GM12872 (cell line): ENCODE data around the gene NOTUM.

Experiments used
- TF ChIP-seq, protein P1 (sequence below): IDR thresholded peaks from 3 replicates; pipeline ENCODE4 v1.5.1; 2011; ENCODE audit warnings: low read depth, mild to moderate bottlenecking, low read length, moderate library complexity; ENCODE audit not compliant: insufficient read depth

Gene NOTUM

GRCh38 chr17:81955058-81955681 is 5.8 kb downstream of the NOTUM start:
- TF ChIP-seq, protein P1, sequence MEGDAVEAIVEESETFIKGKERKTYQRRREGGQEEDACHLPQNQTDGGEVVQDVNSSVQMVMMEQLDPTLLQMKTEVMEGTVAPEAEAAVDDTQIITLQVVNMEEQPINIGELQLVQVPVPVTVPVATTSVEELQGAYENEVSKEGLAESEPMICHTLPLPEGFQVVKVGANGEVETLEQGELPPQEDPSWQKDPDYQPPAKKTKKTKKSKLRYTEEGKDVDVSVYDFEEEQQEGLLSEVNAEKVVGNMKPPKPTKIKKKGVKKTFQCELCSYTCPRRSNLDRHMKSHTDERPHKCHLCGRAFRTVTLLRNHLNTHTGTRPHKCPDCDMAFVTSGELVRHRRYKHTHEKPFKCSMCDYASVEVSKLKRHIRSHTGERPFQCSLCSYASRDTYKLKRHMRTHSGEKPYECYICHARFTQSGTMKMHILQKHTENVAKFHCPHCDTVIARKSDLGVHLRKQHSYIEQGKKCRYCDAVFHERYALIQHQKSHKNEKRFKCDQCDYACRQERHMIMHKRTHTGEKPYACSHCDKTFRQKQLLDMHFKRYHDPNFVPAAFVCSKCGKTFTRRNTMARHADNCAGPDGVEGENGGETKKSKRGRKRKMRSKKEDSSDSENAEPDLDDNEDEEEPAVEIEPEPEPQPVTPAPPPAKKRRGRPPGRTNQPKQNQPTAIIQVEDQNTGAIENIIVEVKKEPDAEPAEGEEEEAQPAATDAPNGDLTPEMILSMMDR, result no peak

- TF ChIP-seq, protein P1, result no peak
Measured at GRCh38 chr17:81954131-81955057, 6.6 kb downstream of the NOTUM start.

GRCh38 chr17:81952792-81953228 is 8.2 kb downstream of the NOTUM start:
- TF ChIP-seq, protein P1, result no peak

DNA sequence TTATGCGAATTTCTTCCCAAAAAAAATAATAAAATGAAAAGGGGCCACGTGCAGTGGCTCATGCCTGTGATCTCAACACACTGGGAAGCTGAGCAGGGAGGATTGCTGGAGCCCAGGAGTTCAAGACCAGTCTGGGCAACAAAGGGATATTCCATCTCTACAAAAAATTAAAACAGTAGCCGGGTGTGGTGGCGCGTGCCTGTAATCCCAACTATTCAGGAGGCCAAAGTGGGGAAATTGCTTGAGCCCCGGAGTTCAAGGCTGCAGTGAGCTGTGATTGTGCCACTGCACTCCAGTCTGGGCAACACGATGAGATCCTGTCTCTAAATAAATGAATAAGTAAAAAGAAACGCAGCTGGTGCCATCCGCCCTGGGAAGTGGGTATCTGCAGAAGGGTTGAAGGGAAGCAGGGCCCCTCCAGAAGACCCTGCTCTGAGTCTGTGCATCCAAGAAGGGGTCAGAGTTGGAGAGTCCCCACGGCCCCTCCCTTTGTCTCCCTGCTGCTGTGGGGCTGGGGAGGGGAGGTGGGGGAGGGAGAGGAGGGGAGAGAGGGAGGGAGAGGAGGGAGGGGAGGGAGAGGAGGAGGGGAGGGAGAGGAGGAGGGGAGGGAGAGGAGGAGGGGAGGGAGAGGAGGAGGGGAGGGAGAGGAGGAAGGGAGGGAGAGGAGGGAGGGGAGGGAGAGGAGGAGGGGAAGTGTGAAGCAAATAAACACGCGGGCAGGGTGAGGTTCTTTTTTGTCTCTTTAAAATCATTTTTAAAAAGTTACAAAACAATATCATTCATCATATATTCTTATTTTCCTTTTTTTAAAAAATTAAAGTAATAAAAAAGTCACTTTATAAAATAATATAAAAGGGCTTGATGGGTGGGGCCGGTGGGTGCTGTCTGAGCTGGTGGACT is 9.0 kb downstream of the NOTUM start:
- TF ChIP-seq, protein P1, result no peak

GRCh38 chr17:81950501-81950900 is 10.5 kb downstream of the NOTUM start:
- TF ChIP-seq, protein P1, result no peak

DNA sequence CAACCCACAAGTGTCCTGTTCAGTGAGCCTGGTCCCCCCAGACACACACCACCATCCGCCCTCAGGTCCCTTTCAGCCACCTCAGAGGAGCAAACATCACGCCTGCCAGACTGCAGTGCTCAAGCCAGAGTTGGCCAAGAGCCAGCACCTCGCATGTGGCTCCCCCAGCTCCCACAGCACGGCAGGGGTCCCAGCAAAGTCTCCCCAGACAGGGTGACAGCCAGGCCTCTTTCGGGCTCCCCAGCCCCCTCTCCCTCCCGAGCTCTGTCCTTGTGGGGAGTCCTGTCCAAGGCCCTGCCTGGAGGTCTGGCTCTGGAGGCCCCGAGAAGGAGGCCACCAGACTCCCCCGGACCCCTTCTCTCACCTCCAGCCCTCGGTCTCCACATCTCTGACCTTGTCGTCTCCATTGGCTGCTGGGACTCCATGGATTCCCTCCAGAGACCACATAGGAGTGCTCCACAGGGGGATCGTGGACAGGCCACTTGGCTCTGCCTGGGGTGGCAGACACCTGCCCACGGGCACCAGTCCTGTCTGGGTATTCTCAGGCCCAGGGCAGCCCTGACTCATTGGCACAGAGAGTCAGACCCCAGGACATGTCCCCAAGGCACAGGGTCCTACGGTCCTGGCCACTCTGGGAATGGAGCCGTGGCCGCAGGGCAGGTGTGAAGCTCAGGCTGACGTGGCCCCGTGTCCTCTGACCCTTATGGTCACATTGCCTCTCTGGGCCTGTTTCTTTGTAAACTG is 12.2 kb downstream of the NOTUM start:
- TF ChIP-seq, protein P1, result no peak
